PC-9 (cell line): ENCODE results near the gene RGL1. TPM values are rescaled to one million over a fixed set of nuclear protein-coding genes. Genes with fewer than 3 reads are reported as not detected.

Experiments used
- BruUV-seq: library from RNA; stranded (reverse); fragments of 400-500 nt; replicated peaks from 2 replicates; lab custom pipeline; 2021; lab: Mats Ljungman, UMichigan
- CTCF ChIA-PET: fragments of 300-600 bp; sonication (Branson Sonifier 250); formaldehyde crosslinking; loops from one replicate; lab custom pipeline; 2022; ENCODE audit warnings: antibody characterized with exemption; lab: Charles Lee
- POLR2A ChIA-PET: fragments of 300-600 bp; sonication (Branson Sonifier 250); formaldehyde crosslinking; loops from one replicate; lab custom pipeline; 2022; ENCODE audit warnings: antibody characterized with exemption; ENCODE audit not compliant: unreplicated experiment; lab: Charles Lee
- DNase-seq, 2 experiments: peaks; one replicate each; pipeline versions ENCODE4 v3.0.0 to v3.0.0-alpha.2; 2015 to 2022; ENCODE audit warnings: mixed read lengths in 1 of 2
- H2AFZ ChIP-seq: fragments of 200-600 bp; sonication (generic); 2 replicates; pipeline ENCODE4 v1.8.1; 2017; ENCODE audit warnings: antibody characterized with exemption
- H3F3A ChIP-seq: fragments of 200-600 bp; sonication (generic); 2 replicates; pipeline ENCODE4 v1.8.1; 2017; ENCODE audit warnings: antibody characterized with exemption, mild to moderate bottlenecking, low read depth; ENCODE audit not compliant: insufficient read depth
- H3K27ac ChIP-seq: fragments of 200-600 bp; sonication (generic); 2 replicates; pipeline ENCODE4 v1.6.1; 2016; ENCODE audit warnings: mixed run types
- H3K27me3 ChIP-seq: fragments of 200-600 bp; sonication (generic); 2 replicates; pipeline ENCODE4 v1.6.1; 2016; ENCODE audit warnings: low read depth, mixed run types; ENCODE audit not compliant: insufficient read depth
- H3K36me3 ChIP-seq: fragments of 200-600 bp; sonication (generic); 2 replicates; pipeline ENCODE4 v1.6.1; 2016; ENCODE audit warnings: low read depth, mixed run types
- H3K4me1 ChIP-seq: fragments of 200-600 bp; sonication (generic); replicated peaks from 2 replicates; pipeline ENCODE4 v1.6.1; 2016; ENCODE audit warnings: mixed run types; ENCODE audit not compliant: insufficient read depth
- H3K4me2 ChIP-seq: fragments of 200-600 bp; sonication (generic); 2 replicates; pipeline ENCODE4 v1.6.1; 2017; ENCODE audit warnings: mixed run types
- H3K4me3 ChIP-seq: fragments of 200-600 bp; sonication (generic); 2 replicates; pipeline ENCODE4 v1.6.1; 2016; ENCODE audit warnings: mixed run types
- H3K79me2 ChIP-seq: fragments of 200-600 bp; sonication (generic); 2 replicates; pipeline ENCODE4 v1.6.1; 2017; ENCODE audit warnings: low read depth, mixed run types
- H3K9me2 ChIP-seq: fragments of 200-600 bp; sonication (generic); 2 replicates; pipeline ENCODE4 v1.8.1; 2017; ENCODE audit warnings: mild to moderate bottlenecking; ENCODE audit not compliant: insufficient read depth
- H3K9me3 ChIP-seq: fragments of 200-600 bp; sonication (generic); 2 replicates; pipeline ENCODE4 v1.8.1; 2016; ENCODE audit warnings: low read depth; ENCODE audit not compliant: insufficient read depth
- H4K20me1 ChIP-seq: fragments of 200-600 bp; sonication (generic); 2 replicates; pipeline ENCODE4 v1.8.1; 2017; ENCODE audit not compliant: insufficient read depth
- CTCF ChIP-seq: fragments of 200-600 bp; sonication (generic); conservative IDR thresholded peaks from 2 replicates; pipeline ENCODE4 v1.6.1; 2017; ENCODE audit warnings: mixed run types, antibody characterized with exemption, mild to moderate bottlenecking, moderate library complexity
- EZH2 ChIP-seq: fragments of 200-600 bp; sonication (generic); IDR thresholded peaks from 2 replicates; pipeline ENCODE4 v1.8.0; 2017; ENCODE audit warnings: antibody characterized with exemption, low read depth
- intact Hi-C: fragments of 100-400 bp; cut with micrococcal nuclease; formaldehyde crosslinking; loops from one replicate; pipeline ENCODE4 v1.10.0; 2022; ENCODE audit not compliant: unreplicated experiment
- total RNA-seq: library from RNA; stranded (reverse); gene quantifications from 2 replicates; pipeline ENCODE4 v1.2.3, GENCODE V29; 2021

The RGL1 gene
- total RNA-seq, 1 experiment from 2014 or later, result 2.6 TPM

GRCh38 chr1:183898610-183899009, 93.7 kb downstream of the RGL1 start:
- no TSS peak for BruUV-seq
- no peak overlapping the region for H3K4me3 ChIP-seq

DNA sequence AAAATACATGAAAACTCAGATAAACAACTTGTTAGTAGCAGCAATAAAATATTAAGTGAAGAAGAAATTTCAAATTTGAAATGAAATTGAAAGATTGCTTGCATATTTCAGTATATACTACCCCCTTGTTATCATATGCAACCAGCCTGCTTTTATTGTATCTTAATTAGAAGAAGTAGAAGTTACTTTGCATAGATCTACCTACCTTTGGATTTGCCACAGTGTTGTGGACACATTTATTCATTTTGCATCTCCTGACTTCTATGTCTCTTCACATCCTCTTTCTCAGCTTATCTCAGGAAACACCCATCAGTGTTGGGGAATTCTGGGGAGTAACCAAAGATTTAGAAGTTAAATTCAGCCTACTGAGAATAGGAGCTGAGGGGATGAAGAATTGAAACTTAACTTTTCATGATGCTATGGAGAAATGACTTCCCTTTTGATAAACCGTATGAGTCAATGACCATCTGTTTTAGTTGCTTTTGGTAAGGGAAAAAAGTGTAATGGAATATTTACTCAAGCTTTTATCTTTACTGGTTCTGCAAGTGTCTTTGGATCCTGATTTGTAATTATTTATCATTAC, 96.9 kb downstream of the RGL1 start:
- no peak overlapping the region for H3K4me2 ChIP-seq
- intact Hi-C loops, result no loop called here
- no peaks in the 10 kb centered on the region for H3K27me3 ChIP-seq
- H3K4me3 ChIP-seq, result no peak overlapping the region
- H3K4me1 ChIP-seq, result no peaks in the 10 kb centered on the region
- no peaks in the 10 kb centered on the region for H3F3A ChIP-seq
- no peak for TF ChIP-seq EZH2
- no peak for TF ChIP-seq CTCF
- no TSS peak for BruUV-seq
- no peaks in the 10 kb centered on the region for H4K20me1 ChIP-seq
- CTCF ChIA-PET, result no interaction called here
- no peak overlapping the region for H2AFZ ChIP-seq
- H3K9me3 ChIP-seq, result no peaks in the 10 kb centered on the region
- H3K9me2 ChIP-seq, result no peaks in the 10 kb centered on the region
- 0 out of 2 replicates have a peak, but pooled peaks cover under 1% of the 10 kb centered on the region for H3K36me3 ChIP-seq
- no peak for DNase-seq
- POLR2A ChIA-PET, result no interaction called here
- no peaks in the 10 kb centered on the region for H3K79me2 ChIP-seq
- no peak overlapping the region for H3K27ac ChIP-seq

More at GRCh38 chr1:183898610-183899009, 93.7 kb downstream of the RGL1 start:
- no peak overlapping the region for H3K4me2 ChIP-seq
- CTCF ChIA-PET, result no interaction called here
- no peaks in the 10 kb centered on the region; the same call in 1 of the 2 replicates for H3F3A ChIP-seq
- intact Hi-C loops, result no loop called here
- no peaks in the 10 kb centered on the region; the same call in 1 of the 2 replicates for H3K9me3 ChIP-seq
- no peaks in the 10 kb centered on the region; the same call in 1 of the 2 replicates for H3K36me3 ChIP-seq
- TF ChIP-seq EZH2, result no peak
- TF ChIP-seq CTCF, result no peak
- no peaks in the 10 kb centered on the region for H3K9me2 ChIP-seq
- H3K27me3 ChIP-seq, result no peaks in the 10 kb centered on the region
- POLR2A ChIA-PET, result no interaction called here
- H2AFZ ChIP-seq, result no peak overlapping the region
- H3K4me1 ChIP-seq, result peaks cover 9% of the 10 kb centered on the region
- no peak for DNase-seq
- H3K79me2 ChIP-seq, result no peaks in the 10 kb centered on the region
- no peaks in the 10 kb centered on the region for H4K20me1 ChIP-seq
- no peak overlapping the region for H3K27ac ChIP-seq

GRCh38 chr1:183903101-183903500, 98.2 kb downstream of the RGL1 start:
- ChIA-PET POLR2A (no interaction called here), CTCF (interaction anchor here (0.6 kb wide), 1 partner anchor 10 kb away, joined by 3 read pairs; no protein-coding TSS in a partner anchor)
- H2AFZ ChIP-seq, result no peak overlapping the region
- no peaks in the 10 kb centered on the region for H3K4me1 ChIP-seq
- TF ChIP-seq EZH2 (no peak), CTCF (no peak)
- no peaks in the 10 kb centered on the region for H3F3A ChIP-seq
- no peaks in the 10 kb centered on the region for H3K9me3 ChIP-seq
- H3K27me3 ChIP-seq, result no peaks in the 10 kb centered on the region
- intact Hi-C loops, result no loop called here
- BruUV-seq, result no TSS peak
- H3K4me2 ChIP-seq, result no peak overlapping the region
- H3K27ac ChIP-seq, result no peak overlapping the region
- H3K79me2 ChIP-seq, result no peaks in the 10 kb centered on the region
- DNase-seq, result no peak
- 0 out of 2 replicates have a peak, but pooled peaks cover 6% of the 10 kb centered on the region for H3K36me3 ChIP-seq
- no peak overlapping the region for H3K4me3 ChIP-seq
- H3K9me2 ChIP-seq, result no peaks in the 10 kb centered on the region
- no peaks in the 10 kb centered on the region for H4K20me1 ChIP-seq
